GM23338 (cell line): ENCODE results near the gene NSF. TPM values are rescaled to one million over a fixed set of nuclear protein-coding genes. Genes with fewer than 3 reads are reported as not detected.
A peak's percentile ranks its signal among the peaks of the same experiment; 100 is the strongest.
"Not testable (repeated sequence)": the region's sequence is repeated elsewhere in the genome, so short reads cannot be mapped to it uniquely, and the experiment has no call there.

Experiments used
- ATAC-seq: fragments of 200-7000 bp; cut with Tn5 transposase; 3 replicates; pipeline ENCODE4 v1.9.1; 2020
- DNase-seq: peaks from one replicate; pipeline ENCODE4 v3.0.0-alpha.2; 2015; ENCODE audit warnings: low spot score
- H2AFZ ChIP-seq: fragments of 200-600 bp; sonication (generic); 2 replicates; pipeline ENCODE4 v1.8.0; 2016; ENCODE audit warnings: antibody characterized with exemption, mild to moderate bottlenecking, moderate library complexity
- H3F3A ChIP-seq: fragments of 200-600 bp; sonication (generic); replicated peaks from 2 replicates; pipeline ENCODE4 v1.8.0; 2017; ENCODE audit warnings: antibody characterized with exemption, mixed run types, low read depth
- H3K27ac ChIP-seq: fragments of 200-600 bp; sonication (generic); 2 replicates; pipeline ENCODE4 v1.6.1; 2016; ENCODE audit warnings: low read depth
- H3K27me3 ChIP-seq: fragments of 200-600 bp; sonication (generic); 2 replicates; pipeline ENCODE4 v1.8.0; 2016; ENCODE audit warnings: mild to moderate bottlenecking, mixed run types, moderate library complexity; ENCODE audit not compliant: insufficient read depth
- H3K36me3 ChIP-seq: fragments of 200-600 bp; sonication (generic); 2 replicates; pipeline ENCODE4 v1.8.0; 2016; ENCODE audit warnings: mild to moderate bottlenecking; ENCODE audit not compliant: insufficient read depth
- H3K4me1 ChIP-seq: fragments of 200-600 bp; sonication (generic); 2 replicates; pipeline ENCODE4 v1.8.0; 2016; ENCODE audit warnings: mild to moderate bottlenecking, moderate library complexity; ENCODE audit not compliant: insufficient read depth
- H3K4me2 ChIP-seq: fragments of 200-600 bp; sonication (generic); 2 replicates; pipeline ENCODE4 v1.7.1; 2017; ENCODE audit warnings: mixed run types
- H3K4me3 ChIP-seq: fragments of 200-600 bp; sonication (generic); 2 replicates; pipeline ENCODE4 v1.6.1; 2016; ENCODE audit warnings: mixed run types
- H3K79me2 ChIP-seq: fragments of 200-600 bp; sonication (generic); replicated peaks from 2 replicates; pipeline ENCODE4 v1.8.0; 2017; ENCODE audit warnings: mild to moderate bottlenecking; ENCODE audit not compliant: insufficient read depth
- H3K9me2 ChIP-seq: fragments of 200-600 bp; sonication (generic); 2 replicates; pipeline ENCODE4 v1.8.0; 2017; ENCODE audit not compliant: insufficient read depth
- H4K20me1 ChIP-seq: fragments of 200-600 bp; sonication (generic); replicated peaks from 2 replicates; pipeline ENCODE4 v1.8.0; 2017; ENCODE audit warnings: mild to moderate bottlenecking; ENCODE audit not compliant: insufficient read depth
- H3K27ac Mint-ChIP-seq: 2 replicates; pipeline ENCODE4 v1.8.0; 2020; ENCODE audit warnings: inconsistent platforms, mild to moderate bottlenecking, moderate library complexity, mixed read lengths
- H3K27me3 Mint-ChIP-seq: 3 replicates; pipeline ENCODE4 v1.8.0; 2022; ENCODE audit warnings: low read depth, mild to moderate bottlenecking, moderate library complexity, mixed read lengths, inconsistent platforms; ENCODE audit not compliant: insufficient read depth, poor library complexity
- H3K36me3 Mint-ChIP-seq: 3 replicates; pipeline ENCODE4 v1.8.0; 2021; ENCODE audit warnings: low read depth, mild to moderate bottlenecking, inconsistent platforms, moderate library complexity, mixed read lengths
- H3K4me1 Mint-ChIP-seq: 3 replicates; pipeline ENCODE4 v1.8.0; 2020; ENCODE audit warnings: mild to moderate bottlenecking, inconsistent platforms, mixed read lengths
- H3K4me3 Mint-ChIP-seq: 3 replicates; pipeline ENCODE4 v1.8.0; 2021; ENCODE audit warnings: moderate library complexity, mild to moderate bottlenecking, inconsistent platforms, mixed read lengths
- H3K9me3 Mint-ChIP-seq: 3 replicates; pipeline ENCODE4 v1.8.0; 2020; ENCODE audit warnings: moderate library complexity, mild to moderate bottlenecking, inconsistent platforms, mixed read lengths
- CREB1 ChIP-seq: fragments of 250-450 bp; sonication (Bioruptor Pico); IDR thresholded peaks from 2 replicates; pipeline ENCODE4 v1.5.0; 2020; ENCODE audit warnings: low read depth, mild to moderate bottlenecking, moderate library complexity
- CTCF ChIP-seq, 2 experiments: fragments of 200-600 bp in 1 of 2; sonication (generic) in 1 of 2; conservative IDR thresholded peaks; 2 replicates each; pipeline versions ENCODE4 v1.5.1 to v1.6.1; 2016 to 2017; ENCODE audit warnings: antibody characterized with exemption in 2 of 2, low read depth in 2 of 2, mild to moderate bottlenecking in 2 of 2, moderate library complexity in 1 of 2
- ETS1 ChIP-seq: IDR thresholded peaks from 2 replicates; pipeline ENCODE4 v1.6.1; 2016; ENCODE audit warnings: antibody characterized with exemption
- NANOG ChIP-seq: IDR thresholded peaks from 2 replicates; pipeline ENCODE4 v1.6.1; 2016; ENCODE audit warnings: antibody characterized with exemption, borderline replicate concordance
- POLR2AphosphoS5 ChIP-seq: IDR thresholded peaks from 2 replicates; pipeline ENCODE4 v1.6.1; 2016; ENCODE audit warnings: antibody characterized with exemption, low read depth
- REST ChIP-seq: IDR thresholded peaks from one replicate; pipeline ENCODE4 v1.6.1; 2018; ENCODE audit warnings: antibody characterized with exemption; ENCODE audit not compliant: unreplicated experiment
- polyA plus RNA-seq: library from polyadenylated mRNA; unstranded; fragments of >200 nt; fragmentation: Nextera tagmentation; extraction: Ambion mirVana; gene quantifications from 2 replicates; pipeline ENCODE4 v1.2.1, GENCODE V29; 2016
- total RNA-seq: library from RNA; depleted of rRNA; stranded (reverse); fragments of >200 nt; shearing (Covaris generic); gene quantifications from 2 replicates; pipeline ENCODE4 v1.2.3, GENCODE V29; 2014

NSF gene
- total and polyA plus RNA-seq, 2 experiments from 2014 or later, result 12.5 to 26.5 TPM

GRCh38 chr17:46766493-46767491, 176.3 kb downstream of the NSF start:
- peaks cover 11% of the 10 kb centered on the region for H3K4me1 ChIP-seq
- H3K79me2 ChIP-seq, result no peaks in the 10 kb centered on the region
- Mint-ChIP-seq H3K4me1 (peaks cover 25% of the 10 kb centered on the region), H3K27me3 (peaks cover 60% of the 10 kb centered on the region), H3K36me3 (peaks cover 3% of the 10 kb centered on the region; the same call in 1 of the 3 replicates), H3K9me3 (no peaks in the 10 kb centered on the region), H3K27ac (no peak overlapping the region), H3K4me3 (no peak overlapping the region)
- H3K4me2 ChIP-seq, result no peak overlapping the region
- H3F3A ChIP-seq, result 0 out of 2 replicates have a peak, but pooled peaks cover 6% of the 10 kb centered on the region
- peaks cover 12% of the 10 kb centered on the region for H4K20me1 ChIP-seq
- no peaks in the 10 kb centered on the region for H3K9me2 ChIP-seq
- TF ChIP-seq CTCF (conservative IDR thresholded peaks at IDR 0.05; ENCODE audit: low read depth in 2 of 2), result 0 out of 4 replicates have a peak, but pooled peaks of 1 of the 2 experiments have one; percentile 1
- TF ChIP-seq REST, result no peak
- TF ChIP-seq CREB1 (CRISPR knock-in tag), result no peak
- no peak for TF ChIP-seq ETS1
- no peak for TF ChIP-seq NANOG
- no peaks in the 10 kb centered on the region for H3K36me3 ChIP-seq
- no peak overlapping the region for H3K27ac ChIP-seq
- no peak overlapping the region for H2AFZ ChIP-seq
- no peak for DNase-seq
- peaks cover 41% of the 10 kb centered on the region for H3K27me3 ChIP-seq
- no peak overlapping the region for H3K4me3 ChIP-seq
- no peak for ATAC-seq

- ATAC-seq (no peak), DNase-seq (no peak)
- 0 out of 2 replicates have a peak, but pooled peaks cover 6% of the 10 kb centered on the region for H3F3A ChIP-seq
- no peak overlapping the region for H3K4me3 ChIP-seq
- H3K36me3 Mint-ChIP-seq, result peaks cover 3% of the 10 kb centered on the region; the same call in 1 of the 3 replicates
- no peaks in the 10 kb centered on the region for H3K36me3 ChIP-seq
- peaks cover 74% of the 10 kb centered on the region for H3K27me3 Mint-ChIP-seq
- H3K79me2 ChIP-seq, result no peaks in the 10 kb centered on the region
- H4K20me1 ChIP-seq, result peaks cover 12% of the 10 kb centered on the region
- H3K4me1 Mint-ChIP-seq, result peaks cover 30% of the 10 kb centered on the region
- H3K27me3 ChIP-seq, result peaks cover 49% of the 10 kb centered on the region
- no peak overlapping the region for H3K27ac ChIP-seq
- H3K4me1 ChIP-seq, result peaks cover 18% of the 10 kb centered on the region
- H3K9me3 Mint-ChIP-seq, result no peaks in the 10 kb centered on the region
- no peak overlapping the region for H3K4me3 Mint-ChIP-seq
- no peaks in the 10 kb centered on the region for H3K9me2 ChIP-seq
- no peak overlapping the region for H3K4me2 ChIP-seq
- no peak overlapping the region for H2AFZ ChIP-seq
- no peak for TF ChIP-seq POLR2AphosphoS5
- no peak overlapping the region for H3K27ac Mint-ChIP-seq
Measured at GRCh38 chr17:46768540-46768870, 178.0 kb downstream of the NSF start.

GRCh38 chr17:46768896-46769295, 178.4 kb downstream of the NSF start:
- not testable (repeated sequence) for H3K4me2 ChIP-seq, H3K79me2 ChIP-seq, H3K4me3 Mint-ChIP-seq, H3K36me3 ChIP-seq, H3K27ac Mint-ChIP-seq, H3K36me3 Mint-ChIP-seq, H3K9me3 Mint-ChIP-seq, H3K4me3 ChIP-seq, DNase-seq, ATAC-seq, H2AFZ ChIP-seq, H3K9me2 ChIP-seq, H3F3A ChIP-seq, H3K27ac ChIP-seq
- peaks cover 34% of the 10 kb centered on the region for H3K4me1 Mint-ChIP-seq
- peaks cover 53% of the 10 kb centered on the region for H3K27me3 ChIP-seq
- H3K4me1 ChIP-seq, result peaks cover 22% of the 10 kb centered on the region
- peaks cover 76% of the 10 kb centered on the region for H3K27me3 Mint-ChIP-seq
- H4K20me1 ChIP-seq, result peaks cover 12% of the 10 kb centered on the region
